ENCODE measurements around the gene SLIT3.

- TF ChIP-seq PPARA (CRISPR knock-in tag; IDR thresholded peaks at IDR 0.05; ENCODE audit: borderline replicate concordance), result no peak
- no peak for TF ChIP-seq RARB (CRISPR knock-in tag; IDR thresholded peaks at IDR 0.05)
- no peak for TF ChIP-seq ZNF8 (CRISPR knock-in tag; IDR thresholded peaks at IDR 0.05)
- no peak for TF ChIP-seq CREB5 (CRISPR knock-in tag; IDR thresholded peaks at IDR 0.05; ENCODE audit: low read depth)
- TF ChIP-seq PATZ1 (CRISPR knock-in tag; IDR thresholded peaks at IDR 0.05; ENCODE audit: borderline replicate concordance), result no peak
- no peak for TF ChIP-seq TOX (CRISPR knock-in tag; IDR thresholded peaks at IDR 0.05; ENCODE audit: borderline replicate concordance)
- TF ChIP-seq CSDC2 (CRISPR knock-in tag; IDR thresholded peaks at IDR 0.05), result no peak
- TF ChIP-seq ZNF565 (CRISPR knock-in tag; conservative IDR thresholded peaks at IDR 0.05; ENCODE audit: low read depth), result no peak
Observed at GRCh38 chr5:168779333-168779732, 521.6 kb downstream of the SLIT3 start.

Data from SK-N-SH treated with all-trans-retinoic acid at 6 μM for 48 hours (cell line).